ENCODE results near the gene ITPK1.

ITPK1 gene

GRCh38 chr14:92922155-92922735, 193.5 kb downstream of the ITPK1 start:
- Histone ChIP-seq H3K9me3 (ENCODE audit: control insufficient read depth, low read length) (no peaks in the 10 kb centered on the region), H3K9ac (ENCODE audit: low read length) (no peak overlapping the region), H3K36me3 (ENCODE audit: control insufficient read depth, insufficient read depth, low read length) (no peaks in the 10 kb centered on the region), H3K27me3 (ENCODE audit: control insufficient read depth, insufficient read depth, low read length) (peaks cover 16% of the 10 kb centered on the region), H3K4me1 (ENCODE audit: control insufficient read depth, insufficient read depth, low read length) (no peaks in the 10 kb centered on the region), H3K4me3 (ENCODE audit: low read length) (no peak overlapping the region)

- H3K4me3 ChIP-seq (ENCODE audit: low read length), result no peak overlapping the region
- H3K27me3 ChIP-seq (ENCODE audit: control insufficient read depth, insufficient read depth, low read length), result peaks cover 16% of the 10 kb centered on the region
- H3K36me3 ChIP-seq (ENCODE audit: control insufficient read depth, insufficient read depth, low read length), result no peaks in the 10 kb centered on the region
- H3K4me1 ChIP-seq (ENCODE audit: control insufficient read depth, insufficient read depth, low read length), result no peaks in the 10 kb centered on the region
- no peak overlapping the region for H3K9ac ChIP-seq (ENCODE audit: low read length)
- no peaks in the 10 kb centered on the region for H3K9me3 ChIP-seq (ENCODE audit: control insufficient read depth, low read length)
These were observed 195.7 kb downstream of the ITPK1 start for GRCh38 chr14:92920001-92920400.

- Histone ChIP-seq H3K4me1 (ENCODE audit: control insufficient read depth, insufficient read depth, low read length) (no peaks in the 10 kb centered on the region), H3K4me3 (ENCODE audit: low read length) (no peak overlapping the region), H3K36me3 (ENCODE audit: control insufficient read depth, insufficient read depth, low read length) (no peaks in the 10 kb centered on the region), H3K9ac (ENCODE audit: low read length) (no peak overlapping the region), H3K9me3 (ENCODE audit: control insufficient read depth, low read length) (no peaks in the 10 kb centered on the region), H3K27me3 (ENCODE audit: control insufficient read depth, insufficient read depth, low read length) (peaks cover 13% of the 10 kb centered on the region)
These were observed 197.8 kb downstream of the ITPK1 start for GRCh38 chr14:92917956-92918355.

GRCh38 chr14:92917041-92917940, 198.4 kb downstream of the ITPK1 start:
- Histone ChIP-seq H3K4me3 (ENCODE audit: low read length) (no peak overlapping the region), H3K27me3 (ENCODE audit: control insufficient read depth, insufficient read depth, low read length) (peaks cover 7% of the 10 kb centered on the region), H3K36me3 (ENCODE audit: control insufficient read depth, insufficient read depth, low read length) (no peaks in the 10 kb centered on the region), H3K4me1 (ENCODE audit: control insufficient read depth, insufficient read depth, low read length) (no peaks in the 10 kb centered on the region), H3K9ac (ENCODE audit: low read length) (no peak overlapping the region), H3K9me3 (ENCODE audit: control insufficient read depth, low read length) (no peaks in the 10 kb centered on the region)

- no peaks in the 10 kb centered on the region for H3K4me1 ChIP-seq (ENCODE audit: control insufficient read depth, insufficient read depth, low read length)
- no peaks in the 10 kb centered on the region for H3K27me3 ChIP-seq (ENCODE audit: control insufficient read depth, insufficient read depth, low read length)
- no peak overlapping the region for H3K9ac ChIP-seq (ENCODE audit: low read length)
- H3K36me3 ChIP-seq (ENCODE audit: control insufficient read depth, insufficient read depth, low read length), result no peaks in the 10 kb centered on the region
- no peaks in the 10 kb centered on the region for H3K9me3 ChIP-seq (ENCODE audit: control insufficient read depth, low read length)
- H3K4me3 ChIP-seq (ENCODE audit: low read length), result no peak overlapping the region
These were observed 199.5 kb downstream of the ITPK1 start for GRCh38 chr14:92916201-92916600.

GRCh38 chr14:92914087-92914656, 201.6 kb downstream of the ITPK1 start:
- Histone ChIP-seq H3K27me3 (ENCODE audit: control insufficient read depth, insufficient read depth, low read length) (no peaks in the 10 kb centered on the region), H3K36me3 (ENCODE audit: control insufficient read depth, insufficient read depth, low read length) (no peaks in the 10 kb centered on the region)

GRCh38 chr14:92907316-92907911, 208.3 kb downstream of the ITPK1 start:
- Histone ChIP-seq H3K9me3 (ENCODE audit: control insufficient read depth, low read length) (no peaks in the 10 kb centered on the region), H3K4me3 (ENCODE audit: low read length) (no peak overlapping the region), H3K4me1 (ENCODE audit: control insufficient read depth, insufficient read depth, low read length) (no peaks in the 10 kb centered on the region), H3K27me3 (ENCODE audit: control insufficient read depth, insufficient read depth, low read length) (peaks cover 14% of the 10 kb centered on the region), H3K36me3 (ENCODE audit: control insufficient read depth, insufficient read depth, low read length) (no peaks in the 10 kb centered on the region), H3K9ac (ENCODE audit: low read length) (no peak overlapping the region)

More at GRCh38 chr14:92914087-92914656, 201.6 kb downstream of the ITPK1 start:
- no peak overlapping the region for H3K9ac ChIP-seq (ENCODE audit: low read length)
- no peak overlapping the region for H3K4me3 ChIP-seq (ENCODE audit: low read length)
- no peaks in the 10 kb centered on the region for H3K9me3 ChIP-seq (ENCODE audit: control insufficient read depth, low read length)
- no peaks in the 10 kb centered on the region for H3K4me1 ChIP-seq (ENCODE audit: control insufficient read depth, insufficient read depth, low read length)

- peaks cover 17% of the 10 kb centered on the region for H3K27me3 ChIP-seq (ENCODE audit: control insufficient read depth, insufficient read depth, low read length)
- no peak overlapping the region for H3K4me3 ChIP-seq (ENCODE audit: low read length)
- no peak overlapping the region for H3K9ac ChIP-seq (ENCODE audit: low read length)
- H3K4me1 ChIP-seq (ENCODE audit: control insufficient read depth, insufficient read depth, low read length), result no peaks in the 10 kb centered on the region
- H3K36me3 ChIP-seq (ENCODE audit: control insufficient read depth, insufficient read depth, low read length), result no peaks in the 10 kb centered on the region
- no peaks in the 10 kb centered on the region for H3K9me3 ChIP-seq (ENCODE audit: control insufficient read depth, low read length)
These were observed 208.9 kb downstream of the ITPK1 start for GRCh38 chr14:92906823-92907222.

- peaks cover 17% of the 10 kb centered on the region for H3K27me3 ChIP-seq (ENCODE audit: control insufficient read depth, insufficient read depth, low read length)
- no peaks in the 10 kb centered on the region for H3K9me3 ChIP-seq (ENCODE audit: control insufficient read depth, low read length)
- no peaks in the 10 kb centered on the region for H3K36me3 ChIP-seq (ENCODE audit: control insufficient read depth, insufficient read depth, low read length)
- H3K4me3 ChIP-seq (ENCODE audit: low read length), result no peak overlapping the region
- no peak overlapping the region for H3K9ac ChIP-seq (ENCODE audit: low read length)
- no peaks in the 10 kb centered on the region for H3K4me1 ChIP-seq (ENCODE audit: control insufficient read depth, insufficient read depth, low read length)
These were observed 209.3 kb downstream of the ITPK1 start for GRCh38 chr14:92906420-92906819.

GRCh38 chr14:92905667-92906066, 210.1 kb downstream of the ITPK1 start:
- H3K4me3 ChIP-seq (ENCODE audit: low read length), result no peak overlapping the region
- H3K27me3 ChIP-seq (ENCODE audit: control insufficient read depth, insufficient read depth, low read length), result peaks cover 17% of the 10 kb centered on the region
- no peaks in the 10 kb centered on the region for H3K9me3 ChIP-seq (ENCODE audit: control insufficient read depth, low read length)
- no peak overlapping the region for H3K9ac ChIP-seq (ENCODE audit: low read length)
- H3K36me3 ChIP-seq (ENCODE audit: control insufficient read depth, insufficient read depth, low read length), result no peaks in the 10 kb centered on the region
- no peaks in the 10 kb centered on the region for H3K4me1 ChIP-seq (ENCODE audit: control insufficient read depth, insufficient read depth, low read length)

GRCh38 chr14:92903359-92903758, 212.4 kb downstream of the ITPK1 start:
- no peaks in the 10 kb centered on the region for H3K4me1 ChIP-seq (ENCODE audit: control insufficient read depth, insufficient read depth, low read length)

GRCh38 chr14:92902726-92903125, 213.0 kb downstream of the ITPK1 start:
- no peak overlapping the region for H3K4me3 ChIP-seq (ENCODE audit: low read length)
- no peaks in the 10 kb centered on the region for H3K9me3 ChIP-seq (ENCODE audit: control insufficient read depth, low read length)
- no peaks in the 10 kb centered on the region for H3K36me3 ChIP-seq (ENCODE audit: control insufficient read depth, insufficient read depth, low read length)
- H3K9ac ChIP-seq (ENCODE audit: low read length), result no peak overlapping the region
- no peaks in the 10 kb centered on the region for H3K4me1 ChIP-seq (ENCODE audit: control insufficient read depth, insufficient read depth, low read length)
- peaks cover 21% of the 10 kb centered on the region for H3K27me3 ChIP-seq (ENCODE audit: control insufficient read depth, insufficient read depth, low read length)

More at GRCh38 chr14:92903359-92903758, 212.4 kb downstream of the ITPK1 start:
- no peak overlapping the region for H3K9ac ChIP-seq (ENCODE audit: low read length)
- no peak overlapping the region for H3K4me3 ChIP-seq (ENCODE audit: low read length)
- H3K36me3 ChIP-seq (ENCODE audit: control insufficient read depth, insufficient read depth, low read length), result no peaks in the 10 kb centered on the region
- peaks cover 21% of the 10 kb centered on the region for H3K27me3 ChIP-seq (ENCODE audit: control insufficient read depth, insufficient read depth, low read length)
- H3K9me3 ChIP-seq (ENCODE audit: control insufficient read depth, low read length), result no peaks in the 10 kb centered on the region
